DMS153 (cell line): ENCODE results near the gene SPINK5.
A peak's percentile ranks its signal among the peaks of the same experiment; 100 is the strongest.

Source experiments
- DNase-seq: peaks from one replicate; lab custom pipeline; 2025; lab: John Stamatoyannopoulos, UW

The SPINK5 gene

DNA sequence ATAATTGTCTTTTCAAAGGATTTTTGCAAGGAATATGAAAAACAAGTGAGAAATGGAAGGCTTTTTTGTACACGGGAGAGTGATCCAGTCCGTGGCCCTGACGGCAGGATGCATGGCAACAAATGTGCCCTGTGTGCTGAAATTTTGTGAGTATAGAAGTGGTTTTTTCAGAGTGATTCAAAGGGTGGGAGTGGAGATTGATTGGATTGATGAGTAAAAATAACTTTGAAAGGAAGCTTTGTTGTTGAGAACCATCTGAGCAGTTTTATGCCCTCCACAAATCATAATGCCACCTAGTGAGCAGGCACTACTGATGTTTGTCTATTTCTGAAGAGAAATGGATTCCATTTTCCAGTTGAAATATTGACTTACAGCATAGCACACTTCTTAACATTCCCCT, 30.6 kb downstream of the SPINK5 start:
- DNase-seq: no peak

DNA sequence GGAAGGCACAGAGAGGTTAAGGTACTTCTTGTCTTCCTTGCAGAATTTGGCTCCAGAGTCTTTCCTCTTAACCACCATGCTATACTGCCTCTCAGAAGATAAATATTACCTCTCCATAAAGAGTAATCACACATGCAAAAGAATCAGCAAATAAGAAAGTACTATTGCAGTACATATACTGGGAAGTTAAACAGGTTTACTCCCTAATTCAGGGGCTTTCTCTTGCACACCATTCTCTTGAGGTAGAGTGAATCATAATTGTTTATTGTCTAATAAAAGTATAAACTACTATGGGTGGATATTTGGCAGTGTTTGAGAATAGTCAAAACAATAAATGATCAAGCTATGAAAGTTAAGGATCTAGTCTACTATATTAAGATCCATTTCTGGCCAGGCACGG, 40.4 kb downstream of the SPINK5 start:
- DNase-seq: no peak

DNA sequence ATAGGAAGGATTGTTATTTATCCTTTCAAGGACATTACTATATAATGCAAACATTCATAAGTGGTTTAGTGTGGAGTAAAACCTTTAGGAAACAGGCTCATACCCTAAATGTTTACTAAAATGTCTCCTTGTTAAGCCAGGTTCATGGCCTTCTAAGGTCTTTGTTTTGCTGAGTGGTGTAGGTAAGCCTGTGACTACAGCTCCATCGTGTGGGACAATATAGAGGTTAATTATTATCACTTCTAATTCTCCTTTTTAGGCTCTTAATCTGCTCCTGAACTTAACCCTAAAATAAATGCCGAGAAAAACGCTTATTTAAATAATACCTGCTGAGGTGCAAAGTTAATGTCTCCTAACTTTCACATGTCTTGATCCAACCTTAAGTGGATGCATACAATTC, 43.8 kb downstream of the SPINK5 start:
- DNase-seq: no peak

DNA sequence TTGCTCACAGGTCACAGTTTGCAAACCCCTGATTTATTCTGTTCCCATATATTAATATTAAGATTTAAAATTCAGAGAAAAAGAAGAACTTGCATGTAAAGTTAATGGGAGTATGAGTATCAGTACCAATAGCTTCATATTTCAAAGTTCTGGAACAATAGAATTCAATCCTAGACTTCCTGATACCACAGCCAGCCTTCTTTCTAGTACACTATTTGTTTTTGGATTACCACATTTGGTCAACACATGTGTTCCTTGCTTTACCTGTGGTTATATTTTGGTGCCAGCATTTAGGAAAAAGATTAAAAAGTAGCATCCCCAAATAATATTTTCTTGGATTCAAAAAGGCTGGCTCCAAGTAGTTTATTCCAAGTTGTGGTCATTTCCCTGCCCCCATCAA, 49.5 kb downstream of the SPINK5 start:
- DNase-seq: no peak

DNA sequence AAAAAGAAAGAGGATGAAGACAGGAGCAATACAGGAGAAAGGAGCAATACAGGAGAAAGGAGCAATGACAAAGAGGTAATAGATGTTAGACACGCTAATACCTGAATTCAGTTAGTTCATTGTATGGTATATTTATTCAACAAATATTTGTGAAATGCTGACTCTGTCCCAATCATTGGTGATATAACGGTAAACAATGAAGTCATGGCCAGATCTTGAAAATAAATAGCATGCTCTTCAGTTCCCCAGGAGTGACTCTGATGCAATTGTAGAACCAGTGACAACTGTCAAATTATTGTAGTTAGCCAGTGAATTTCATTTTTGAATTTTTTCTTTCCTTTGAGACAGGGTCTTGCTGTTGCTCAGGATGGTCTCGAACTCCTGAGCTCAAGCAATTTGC, 56.5 kb downstream of the SPINK5 start:
- DNase-seq: no peak

DNA sequence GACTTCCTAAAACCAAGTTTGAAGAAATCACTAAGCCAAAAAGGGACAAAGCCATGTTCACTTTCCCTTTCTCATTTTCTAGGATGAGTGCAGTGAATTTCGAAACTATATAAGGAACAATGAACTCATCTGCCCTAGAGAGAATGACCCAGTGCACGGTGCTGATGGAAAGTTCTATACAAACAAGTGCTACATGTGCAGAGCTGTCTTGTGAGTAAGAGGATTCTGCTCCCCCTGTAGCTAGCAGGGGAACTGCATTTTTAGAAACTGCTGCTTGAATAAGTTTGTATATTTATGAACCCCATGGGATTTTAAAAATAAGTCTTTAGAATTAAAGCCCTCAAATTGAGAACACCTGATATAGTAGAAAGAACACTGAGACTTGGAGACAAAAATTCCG, 61.9 kb downstream of the SPINK5 start:
- DNase-seq: no peak

DNA sequence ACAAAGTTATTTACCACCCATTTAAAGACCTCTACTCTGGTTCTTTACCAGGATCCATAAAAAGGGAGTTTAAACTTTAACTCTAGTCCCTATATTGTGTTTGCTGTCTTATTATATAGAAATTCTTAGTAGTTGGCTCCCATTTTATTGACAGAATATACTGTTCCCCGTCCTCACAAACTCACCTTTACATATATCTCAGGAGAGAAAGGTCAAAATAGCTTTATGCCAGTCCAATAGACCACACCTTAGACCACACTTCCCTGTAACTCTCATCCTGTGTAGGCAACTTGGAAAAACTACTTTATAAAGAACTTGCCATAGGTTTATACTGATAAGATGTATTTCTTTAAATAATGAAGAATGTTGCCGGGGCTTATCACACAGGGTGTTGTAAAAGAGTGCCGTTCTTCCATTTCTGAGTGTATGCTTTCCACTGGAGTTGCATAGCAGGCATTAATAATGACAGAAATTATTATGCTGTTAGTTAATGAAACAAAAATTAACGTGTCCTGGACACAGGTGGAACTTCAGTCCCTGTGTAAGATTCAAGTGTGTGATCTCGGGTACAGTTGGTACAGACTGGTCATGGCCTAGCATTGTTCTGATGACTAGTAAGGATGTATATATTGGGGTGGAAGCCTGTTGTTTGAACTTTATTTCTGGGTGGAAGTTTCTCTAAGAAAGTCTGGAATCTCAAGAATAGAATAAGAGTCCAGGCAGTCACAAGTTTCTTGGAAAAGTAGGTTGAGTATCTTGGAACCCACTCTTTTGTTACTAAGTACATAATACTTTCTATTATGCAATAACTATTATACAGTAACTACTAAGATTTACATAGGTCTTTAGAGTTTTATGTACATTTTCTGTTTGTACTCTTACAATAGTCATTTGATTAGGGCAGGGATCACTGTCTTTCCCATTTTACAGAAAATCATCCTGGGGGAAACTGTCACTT, 71.6 kb downstream of the SPINK5 start:
- DNase-seq: no peak

DNA sequence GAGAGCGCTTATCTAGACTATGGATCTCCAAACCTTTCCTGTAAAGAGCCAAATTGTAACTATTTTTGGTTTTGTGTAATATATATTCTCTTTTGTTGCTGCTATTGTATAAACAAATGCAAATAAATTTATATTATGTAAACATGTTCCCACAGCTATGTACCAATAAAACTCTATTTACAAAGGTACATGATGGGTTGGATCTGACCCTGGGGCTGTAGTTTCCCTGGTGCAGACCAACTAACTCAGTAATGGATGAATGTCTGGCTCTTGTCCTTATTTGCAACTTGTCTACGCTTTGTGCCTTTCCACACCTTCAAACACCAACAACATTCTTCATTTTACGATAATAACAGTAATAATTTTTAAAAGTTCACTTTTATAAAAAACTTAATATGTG, 77.1 kb downstream of the SPINK5 start:
- no peak for DNase-seq

DNA sequence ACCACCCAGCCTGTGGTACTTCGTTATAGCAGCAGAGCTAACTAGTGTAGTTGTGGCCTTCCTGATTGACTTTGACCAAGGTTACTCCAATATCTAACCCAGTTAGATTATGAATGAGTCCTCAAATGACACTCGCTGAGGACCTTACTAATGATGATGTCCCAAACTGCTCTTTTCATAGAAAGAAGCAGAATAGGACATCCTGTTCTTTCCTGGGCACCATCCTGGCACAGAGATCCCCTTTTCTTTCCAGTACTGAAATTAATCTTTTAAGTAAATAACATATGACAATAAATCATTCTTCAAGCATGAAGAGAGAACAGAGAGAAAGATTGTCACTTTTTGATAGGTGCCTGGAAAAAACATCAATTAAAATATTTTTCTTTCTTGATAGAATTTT, 77.9 kb downstream of the SPINK5 start:
- DNase-seq: no peak

DNA sequence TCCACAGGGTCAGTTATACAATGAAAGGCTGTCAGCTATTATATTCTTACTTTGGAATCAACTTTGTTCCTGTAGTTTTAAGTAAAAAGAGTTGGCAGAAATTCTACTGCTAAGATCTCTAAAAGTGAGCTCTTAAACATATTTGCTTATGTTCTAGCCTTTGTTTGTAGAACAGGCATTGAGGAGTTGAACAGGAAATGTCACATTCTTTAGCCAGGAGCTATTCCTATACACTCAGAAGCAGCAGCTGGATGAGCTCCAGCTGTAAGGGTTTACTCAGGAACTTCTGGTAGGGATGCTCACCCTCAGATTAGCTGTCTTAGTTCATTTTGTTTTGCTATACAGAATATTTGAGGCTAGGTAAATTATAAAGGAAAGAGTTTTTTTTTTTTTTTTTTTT, 82.1 kb downstream of the SPINK5 start:
- peak; percentile 10 for DNase-seq

DNA sequence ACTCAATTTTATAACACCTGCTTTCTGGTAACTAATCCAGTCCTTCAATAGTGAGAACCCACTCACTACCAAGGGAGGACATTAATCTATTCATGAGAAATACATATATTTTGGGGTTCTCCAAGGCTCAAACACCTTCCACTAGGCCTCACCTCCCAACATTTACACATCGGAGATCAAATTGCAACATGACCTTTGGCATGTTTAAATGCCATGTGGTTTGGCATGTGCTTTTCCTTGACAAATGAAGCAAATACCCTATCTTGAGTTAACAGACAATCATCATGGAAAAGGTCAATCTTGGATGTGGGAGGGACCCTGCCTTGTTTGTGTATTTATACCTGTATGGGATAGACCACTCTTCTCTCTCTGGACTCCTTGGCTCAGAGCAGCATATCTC, 82.7 kb downstream of the SPINK5 start:
- no peak for DNase-seq

DNA sequence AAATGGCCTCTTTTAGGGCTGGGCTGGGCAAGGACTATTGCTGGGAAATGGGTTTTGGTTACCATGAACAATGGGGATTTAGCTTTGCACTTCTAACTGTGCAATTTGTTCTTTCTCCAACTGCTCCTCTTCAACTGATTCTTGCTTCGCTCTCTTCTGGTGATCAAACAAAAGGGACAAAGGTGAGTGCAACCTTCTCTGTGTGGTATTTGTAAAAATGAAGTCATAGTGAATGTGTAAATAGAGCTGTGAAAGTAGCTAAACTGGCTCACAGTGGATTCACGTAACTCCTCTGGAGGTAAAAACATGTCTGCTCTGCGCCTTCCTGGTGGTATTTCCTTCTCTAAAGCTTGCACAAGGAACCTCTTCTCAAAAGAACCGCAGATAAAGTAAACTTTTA, 83.6 kb downstream of the SPINK5 start:
- peak; percentile 62 for DNase-seq

DNA sequence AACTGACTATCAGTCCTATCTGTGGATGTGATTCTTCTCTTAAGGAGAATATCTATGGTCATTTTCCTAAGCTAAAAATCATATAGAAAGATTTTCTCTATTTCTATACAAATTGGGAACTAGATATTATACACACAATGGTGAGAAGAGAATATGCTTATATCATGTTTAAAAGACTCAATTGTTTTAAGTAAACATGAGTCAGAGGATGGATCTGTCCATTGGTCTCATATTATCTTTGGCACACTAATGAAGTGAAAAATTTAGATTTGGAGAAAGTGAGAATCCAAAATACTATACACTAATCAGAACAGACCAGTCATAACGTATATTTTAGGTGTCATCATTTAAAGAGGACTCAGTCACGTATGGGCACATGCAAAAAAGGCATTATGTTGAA, 88.1 kb downstream of the SPINK5 start:
- no peak for DNase-seq

DNA sequence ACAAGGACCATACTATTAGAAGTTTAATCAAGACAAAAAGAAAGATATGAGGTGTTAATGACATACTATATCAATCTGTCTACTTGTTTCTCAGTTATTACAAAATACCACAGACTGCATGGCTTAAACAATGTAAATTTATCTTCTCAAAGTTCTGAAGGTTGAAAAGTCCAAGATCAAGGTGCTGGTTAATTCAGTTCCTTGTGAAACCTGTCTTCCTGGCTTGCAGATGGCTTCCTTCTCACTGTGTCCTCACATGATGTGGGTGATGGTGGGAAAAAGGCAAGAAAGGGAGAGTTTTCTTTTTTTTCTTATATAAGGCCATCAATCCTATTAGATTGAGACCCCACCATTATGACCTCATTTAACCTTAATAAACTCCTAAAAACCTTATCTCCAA, 89.0 kb downstream of the SPINK5 start:
- no peak for DNase-seq

DNA sequence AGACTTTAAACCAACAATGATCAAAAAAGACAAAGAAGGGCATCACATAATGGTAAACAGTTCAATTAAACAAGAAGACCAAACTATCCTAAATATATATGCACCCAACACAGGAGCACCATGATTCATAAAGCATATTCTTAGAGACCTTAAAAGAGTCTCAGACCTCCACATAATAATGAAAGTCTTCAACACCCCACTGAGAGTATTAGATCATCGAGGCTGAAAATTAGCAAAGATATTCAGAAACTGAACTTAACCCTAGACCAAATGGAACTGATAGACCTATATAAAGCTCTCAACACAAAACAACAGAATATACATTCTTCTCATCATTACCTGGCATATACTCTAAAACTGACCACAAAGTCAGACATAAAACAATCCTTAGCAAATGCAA, 92.8 kb downstream of the SPINK5 start:
- DNase-seq: no peak

DNA sequence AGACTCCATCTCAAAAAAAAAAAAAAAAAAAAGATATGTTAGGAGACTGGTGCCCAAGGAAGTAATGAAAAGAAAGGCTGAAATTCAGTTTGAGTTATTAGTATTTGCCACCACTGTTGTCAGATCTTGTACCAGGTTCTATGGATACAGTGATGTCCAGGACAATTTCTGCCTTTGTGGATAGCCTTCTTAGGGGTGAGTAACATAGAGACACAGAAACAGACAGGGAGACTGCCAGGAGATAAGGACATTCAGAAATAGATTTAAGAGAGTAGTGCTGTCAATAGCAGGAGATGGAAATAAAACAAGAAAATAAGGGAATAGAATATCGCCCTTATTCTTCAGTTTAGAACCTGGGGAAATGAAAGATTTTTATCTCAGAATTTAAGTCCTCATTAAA, 98.3 kb downstream of the SPINK5 start:
- DNase-seq: no peak

DNA sequence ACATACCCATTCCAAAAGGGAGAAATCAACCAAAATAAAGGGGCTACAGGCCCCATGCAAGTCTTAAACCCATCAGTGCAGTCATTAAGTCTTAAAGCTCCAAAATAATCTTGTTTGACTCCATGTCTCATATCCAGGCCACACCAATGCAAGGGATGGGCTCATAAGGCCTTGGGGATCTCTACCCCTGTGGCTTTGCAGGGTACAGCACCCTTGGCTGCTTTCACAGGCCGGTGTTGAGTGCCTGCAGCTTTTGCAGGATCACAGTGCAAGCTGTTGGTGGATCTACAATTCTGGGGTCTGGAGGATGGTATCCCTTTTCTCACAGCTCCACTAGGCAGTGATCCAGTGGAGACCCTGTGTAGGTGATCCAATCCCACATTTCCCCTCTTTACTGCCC, 99.6 kb downstream of the SPINK5 start:
- no peak for DNase-seq

DNA sequence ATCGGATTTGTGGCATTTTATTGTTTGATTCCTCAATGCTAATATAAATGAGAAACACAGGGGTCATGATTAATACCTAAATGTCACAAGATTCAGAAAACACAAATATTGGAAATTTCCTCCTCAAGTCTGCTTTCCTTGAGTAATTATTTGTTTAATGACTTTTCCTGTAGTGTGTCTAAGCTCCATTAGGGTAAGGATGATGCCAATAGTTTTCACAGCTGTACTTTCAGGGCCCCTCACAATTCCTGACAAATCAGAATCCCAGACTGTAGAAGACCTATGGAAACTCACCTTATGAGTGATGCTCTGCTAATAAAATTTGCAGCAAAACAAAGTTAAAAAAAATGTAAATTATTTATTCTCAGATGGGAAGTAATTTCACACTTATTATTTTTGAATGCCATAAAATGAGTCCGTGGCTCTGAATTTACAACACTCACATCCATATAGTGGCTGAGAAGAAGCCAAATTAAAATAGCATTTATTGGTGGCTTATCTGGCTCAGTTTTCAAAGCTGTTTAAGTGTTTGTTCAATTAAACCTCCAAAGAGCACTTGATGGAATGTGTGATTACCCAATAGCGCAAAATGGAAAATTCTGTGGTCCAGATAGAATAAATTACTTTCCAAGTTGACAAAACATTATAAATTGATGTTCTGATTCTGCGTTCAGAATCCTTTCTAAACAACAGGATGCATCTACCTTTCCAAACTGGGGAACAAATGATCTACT, 102.9 kb downstream of the SPINK5 start:
- no peak for DNase-seq

DNA sequence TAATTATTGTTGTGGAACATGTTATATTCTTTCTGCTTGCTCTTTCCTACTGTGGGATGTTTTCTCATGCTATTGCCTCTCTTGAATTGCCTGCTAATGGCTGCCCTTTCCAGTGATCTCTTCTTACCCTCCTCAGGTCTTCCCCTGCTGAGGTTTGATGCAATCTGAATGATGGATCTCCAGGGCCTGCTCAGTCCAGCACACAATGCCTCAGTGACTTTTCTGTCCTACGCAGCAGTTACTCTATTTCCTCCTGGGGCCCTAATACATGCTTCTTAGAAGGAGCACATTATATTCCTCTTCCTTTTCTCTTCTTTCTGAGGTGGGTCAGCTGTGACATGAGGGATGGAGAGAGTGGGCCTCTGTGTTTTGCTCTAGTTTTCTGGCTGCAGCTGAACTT, 104.5 kb downstream of the SPINK5 start, which contains the start of gene SPINK14:
TSS of gene SPINK14 (plus strand) at position 301 of the 400 bp plus-strand sequence. CDS start 1,187 bp downstream, outside the sequence.
- no peak for DNase-seq

DNA sequence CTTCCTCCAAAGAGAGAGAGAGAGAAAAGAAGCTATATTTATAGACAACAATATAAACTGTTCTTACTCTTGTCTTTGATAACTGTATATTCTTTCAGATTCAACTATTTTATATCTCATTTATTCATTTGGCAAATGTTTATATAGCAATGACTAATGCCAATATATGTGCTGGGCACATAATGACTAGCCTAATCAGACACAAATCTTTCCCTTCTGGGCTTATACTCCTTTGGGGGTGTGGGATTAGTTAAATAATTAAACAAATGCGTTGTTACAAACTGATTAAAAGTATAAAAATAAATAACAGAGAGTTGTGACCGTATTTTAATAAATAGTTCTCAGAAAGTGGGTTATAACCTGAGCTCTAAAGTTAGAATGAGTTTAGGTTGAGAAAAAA, 108.6 kb downstream of the SPINK5 start:
- DNase-seq: no peak

DNA sequence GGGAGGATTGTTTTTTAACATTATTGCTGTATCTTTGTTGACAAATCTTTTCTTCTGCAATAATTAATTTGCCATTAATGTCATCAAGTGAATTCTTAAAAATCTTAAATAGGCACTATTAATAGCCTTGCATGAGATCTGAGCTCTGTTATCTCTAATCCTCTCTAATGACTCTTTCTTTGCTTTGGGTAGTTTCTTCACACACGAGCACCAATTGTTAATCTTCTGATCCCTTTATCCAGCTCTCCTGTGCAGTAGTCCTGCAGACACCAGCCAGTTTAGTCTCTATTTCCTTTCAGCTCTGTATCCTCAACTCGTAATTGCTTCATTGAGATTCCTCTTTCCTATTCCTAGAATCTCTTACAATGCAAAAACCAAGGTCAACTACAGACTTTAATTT, 112.7 kb downstream of the SPINK5 start:
- DNase-seq: no peak

DNA sequence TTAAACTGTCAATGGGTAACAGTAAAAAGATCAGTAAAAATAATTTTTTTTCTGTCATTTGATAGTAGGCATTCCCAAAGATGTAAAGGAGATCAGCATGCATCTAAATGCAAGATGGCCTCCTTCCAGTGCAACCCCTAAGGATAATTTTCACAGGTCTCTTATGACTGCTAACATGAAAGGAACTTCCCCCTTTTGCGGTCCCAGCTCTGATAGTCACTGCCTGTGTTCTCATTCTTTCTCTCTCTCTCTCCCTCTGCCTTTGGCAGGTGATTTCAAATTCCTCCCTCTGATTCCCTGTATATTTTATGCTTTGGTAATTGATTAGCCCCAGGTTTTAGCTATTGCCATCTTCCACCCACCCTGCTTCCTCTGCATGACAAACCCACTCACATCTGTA, 113.4 kb downstream of the SPINK5 start:
- no peak for DNase-seq

DNA sequence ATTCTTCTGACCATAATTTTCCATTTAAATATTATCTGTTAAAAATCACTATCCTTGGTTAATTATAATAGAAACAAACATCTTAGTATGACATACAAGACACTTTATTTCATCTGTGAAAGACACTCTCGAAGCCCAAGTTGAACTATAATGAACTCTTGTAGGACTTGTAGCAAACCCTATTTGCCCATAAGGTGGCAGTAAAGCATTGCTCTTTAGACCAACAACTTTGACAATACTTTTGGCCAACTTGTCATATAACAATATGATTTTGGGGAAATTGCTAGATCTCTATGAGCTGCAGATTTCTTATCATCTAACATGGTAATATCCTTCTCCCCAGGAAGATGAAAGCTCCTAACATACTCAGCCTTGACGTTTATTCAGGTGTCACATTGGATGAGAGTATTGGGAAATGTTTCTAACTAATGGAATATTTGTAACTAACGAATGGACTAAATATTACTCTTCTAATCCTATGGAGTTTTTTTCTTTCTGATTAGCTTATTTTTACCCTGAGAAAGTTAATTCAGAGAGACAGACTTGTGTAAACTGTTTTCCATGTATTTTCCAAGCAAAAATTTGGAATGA, 115.5 kb downstream of the SPINK5 start:
- peak; percentile 2 for DNase-seq
